ENCODE results near the gene PIN1.
A peak's percentile ranks its signal among the peaks of the same experiment; 100 is the strongest.
"Not testable (repeated sequence)": the region's sequence is repeated elsewhere in the genome, so short reads cannot be mapped to it uniquely, and the experiment has no call there.

The PIN1 gene

DNA sequence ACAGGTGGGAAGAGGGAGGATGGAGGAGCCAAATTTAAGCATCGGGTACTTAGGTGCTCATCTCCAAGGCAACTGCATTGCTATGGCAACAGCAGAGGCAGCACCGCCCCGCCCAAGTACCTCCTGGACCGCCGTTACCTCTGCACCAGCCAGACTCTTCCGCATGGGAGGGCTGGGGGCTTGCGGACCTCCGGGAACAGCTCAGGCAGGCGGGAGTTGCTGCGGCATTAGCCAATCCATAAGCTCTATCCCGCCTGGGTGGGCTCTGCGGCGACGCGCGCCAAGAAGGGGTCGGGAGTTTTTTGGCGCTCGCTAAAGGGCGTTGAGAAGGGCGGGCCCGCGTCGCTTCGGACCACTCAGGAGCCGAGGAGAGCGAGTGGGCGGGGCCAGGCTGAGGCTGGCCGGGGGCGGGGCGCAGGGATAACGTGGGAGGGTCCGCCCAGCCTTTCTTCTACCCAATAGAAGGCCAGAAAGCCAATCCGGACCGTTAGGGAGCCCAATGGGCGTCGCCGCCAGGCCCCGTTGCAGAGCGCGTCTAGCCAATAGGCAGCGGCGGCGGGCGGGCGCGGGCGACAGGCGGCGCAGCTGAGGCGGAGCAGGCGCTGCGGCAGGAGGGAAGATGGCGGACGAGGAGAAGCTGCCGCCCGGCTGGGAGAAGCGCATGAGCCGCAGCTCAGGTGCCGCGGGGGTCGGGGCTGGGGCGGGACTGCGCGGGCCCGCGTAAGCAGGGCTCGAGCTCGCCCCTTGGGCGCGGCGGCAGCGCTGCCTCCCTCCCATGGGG, at the start of gene PIN1:
Gene PIN1 (plus strand): TSS at position 593 of the 781 bp plus-strand sequence. CDS start 27 bp downstream, at position 620.
- peak; percentile 99 for DNase-seq

DNA sequence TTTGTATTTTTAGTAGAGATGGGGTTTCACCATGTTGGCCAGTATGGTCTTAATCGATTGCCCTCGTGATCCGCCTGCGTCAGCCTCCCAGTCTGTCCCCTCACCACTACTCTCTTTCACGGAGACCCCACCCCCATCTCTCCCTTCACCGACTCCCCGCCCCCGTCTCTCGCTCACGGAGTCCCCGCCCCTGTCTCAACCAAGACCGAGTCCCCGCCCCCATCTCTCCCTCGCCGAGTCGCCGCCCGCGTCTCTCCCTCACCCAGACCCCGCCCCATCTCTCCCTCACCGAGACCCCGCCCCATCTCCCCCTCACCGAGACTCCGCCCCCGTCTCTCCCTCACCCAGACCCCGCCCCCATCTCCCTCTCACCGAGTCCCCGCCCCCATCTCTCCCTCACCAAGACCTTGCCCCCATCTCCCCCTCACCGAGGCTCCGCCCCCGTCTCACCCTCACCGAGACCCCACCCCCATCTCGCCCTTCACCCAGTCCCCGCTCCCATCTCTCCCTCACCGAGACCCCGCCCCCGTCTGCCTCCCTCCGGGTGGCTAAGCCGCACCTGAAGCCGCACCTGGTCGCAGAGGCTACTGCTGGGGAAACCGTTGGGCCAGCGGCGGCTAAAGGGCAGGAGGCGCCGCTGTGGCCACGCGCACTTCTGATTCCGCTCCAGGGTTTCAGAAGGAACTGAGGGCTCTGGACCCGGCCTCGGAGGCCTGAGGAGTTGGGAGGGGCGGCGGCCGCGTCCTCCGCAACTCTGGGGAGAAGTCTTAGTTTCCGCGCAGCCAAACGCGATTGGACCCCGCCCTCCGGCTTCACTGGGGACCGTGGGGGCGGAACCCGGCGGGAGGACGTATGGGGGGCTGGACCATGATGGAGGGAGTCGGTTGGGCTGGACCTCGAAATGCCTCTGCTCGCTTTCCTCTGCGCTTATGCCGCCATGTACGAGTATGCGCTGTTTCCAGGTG, 49.5 kb upstream of the PIN1 start:
- DNase-seq: peak; percentile 91 to 96

DNA sequence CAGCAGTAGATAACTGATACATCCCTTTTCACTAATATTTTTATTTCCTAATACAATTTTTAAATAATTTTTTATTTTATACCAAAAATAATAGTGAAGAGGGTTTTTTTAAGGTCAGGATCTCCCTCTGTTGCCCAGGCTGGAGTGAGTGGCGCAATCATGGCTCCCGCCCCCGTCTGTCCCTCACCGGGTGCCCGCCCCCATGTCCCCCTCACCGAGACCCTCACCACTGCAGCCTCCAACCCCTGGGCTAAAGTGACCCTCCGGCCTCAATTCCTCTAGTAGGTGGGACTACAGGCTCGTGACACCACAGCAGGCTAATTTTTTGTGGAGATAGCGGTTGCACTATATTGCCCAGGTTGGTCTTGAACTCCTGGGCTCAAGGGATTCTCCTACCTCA, 48.8 kb upstream of the PIN1 start:
- DNase-seq: no peak

DNA sequence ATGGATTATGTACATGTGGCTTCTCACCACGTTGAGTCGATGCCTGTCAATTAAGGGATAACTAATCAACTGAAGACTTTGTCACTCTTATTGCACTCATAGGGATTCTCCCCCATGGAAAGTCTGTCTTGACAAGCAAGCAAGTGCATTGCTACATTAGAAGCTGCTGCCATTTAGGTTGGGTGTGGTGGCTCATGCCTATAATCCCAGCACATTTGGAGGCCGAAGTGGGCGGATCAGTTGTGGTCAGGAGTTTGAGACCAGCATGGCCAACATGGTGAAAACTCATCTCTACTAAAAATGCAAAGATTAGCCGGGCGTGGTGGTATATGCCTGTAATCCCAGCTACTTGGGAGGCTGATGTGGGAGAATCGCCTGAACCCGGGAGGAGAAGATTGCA, 48.3 kb upstream of the PIN1 start:
- no peak for DNase-seq

DNA sequence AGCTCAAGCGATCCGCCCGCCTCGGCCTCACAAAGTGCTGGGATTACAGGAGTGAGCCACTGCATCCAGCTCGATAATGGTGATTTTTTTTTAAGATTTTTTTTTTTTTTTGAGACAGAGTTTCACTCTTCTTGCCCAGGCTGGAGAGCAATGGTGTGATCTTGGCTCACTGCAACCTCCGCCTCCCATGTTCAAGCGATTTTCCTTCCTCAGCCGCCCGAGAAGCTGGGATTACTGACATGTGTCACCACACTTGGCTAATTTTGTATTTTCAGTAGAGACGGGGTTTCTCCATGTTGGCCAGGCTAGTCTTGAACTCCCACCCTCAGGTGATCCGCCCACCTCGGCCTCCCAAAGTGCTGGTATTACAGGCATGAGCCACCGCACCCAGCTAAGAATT, 46.5 kb upstream of the PIN1 start:
- DNase-seq: not testable (repeated sequence)

DNA sequence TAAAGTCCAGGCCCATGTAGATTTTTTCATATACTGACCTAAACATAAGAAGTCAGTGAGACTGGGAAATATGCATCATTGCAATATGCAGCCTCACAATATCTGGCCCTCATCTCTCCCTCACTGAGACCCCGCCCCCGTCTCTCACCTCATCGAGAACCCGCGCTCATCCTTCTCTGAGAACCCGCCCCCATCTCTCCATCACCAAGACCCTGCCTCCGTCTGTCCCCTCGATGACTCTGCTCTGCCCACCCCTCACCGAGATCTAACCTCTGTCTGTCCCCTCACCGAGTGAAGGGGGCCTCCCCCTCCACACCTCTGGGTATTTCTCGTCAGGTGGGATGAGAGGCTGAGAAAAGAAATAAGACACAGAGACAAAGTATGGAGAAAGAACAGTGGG, 46.1 kb upstream of the PIN1 start:
- no peak for DNase-seq

DNA sequence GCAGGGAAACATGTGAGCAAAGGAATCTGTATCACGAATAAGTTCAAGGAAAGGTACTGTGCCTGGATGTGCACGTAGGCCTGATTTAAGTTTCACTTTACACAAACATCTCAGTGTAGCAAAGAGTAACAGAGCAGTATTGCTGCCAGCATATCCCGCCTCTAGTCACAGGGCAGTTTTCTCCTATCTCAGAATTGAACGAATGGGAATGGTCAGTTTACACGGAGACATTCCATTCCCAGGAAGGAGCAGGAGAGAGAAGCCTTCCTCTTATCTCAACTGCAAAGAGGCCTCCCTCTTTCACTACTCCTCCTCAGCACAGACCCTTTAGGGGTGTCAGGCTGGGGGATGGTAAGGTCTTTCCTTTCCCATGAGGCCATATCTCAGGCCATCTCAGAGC, 45.5 kb upstream of the PIN1 start:
- not testable (repeated sequence) for DNase-seq

DNA sequence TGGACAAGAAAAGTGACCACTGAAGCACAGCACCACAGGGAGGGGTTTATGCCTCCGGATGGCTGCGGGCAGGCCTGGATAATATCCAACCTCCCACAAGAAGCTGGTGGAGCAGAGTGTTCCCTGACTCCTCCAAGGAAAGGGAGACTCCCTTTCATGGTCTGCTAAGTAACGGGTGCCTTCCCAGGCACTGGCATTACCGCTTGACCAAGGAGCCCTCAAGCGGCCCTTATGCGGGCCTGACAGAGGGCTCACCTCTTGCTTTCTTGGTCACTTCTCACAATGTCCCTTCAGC, 44.1 kb upstream of the PIN1 start:
- not testable (repeated sequence) for DNase-seq

DNA sequence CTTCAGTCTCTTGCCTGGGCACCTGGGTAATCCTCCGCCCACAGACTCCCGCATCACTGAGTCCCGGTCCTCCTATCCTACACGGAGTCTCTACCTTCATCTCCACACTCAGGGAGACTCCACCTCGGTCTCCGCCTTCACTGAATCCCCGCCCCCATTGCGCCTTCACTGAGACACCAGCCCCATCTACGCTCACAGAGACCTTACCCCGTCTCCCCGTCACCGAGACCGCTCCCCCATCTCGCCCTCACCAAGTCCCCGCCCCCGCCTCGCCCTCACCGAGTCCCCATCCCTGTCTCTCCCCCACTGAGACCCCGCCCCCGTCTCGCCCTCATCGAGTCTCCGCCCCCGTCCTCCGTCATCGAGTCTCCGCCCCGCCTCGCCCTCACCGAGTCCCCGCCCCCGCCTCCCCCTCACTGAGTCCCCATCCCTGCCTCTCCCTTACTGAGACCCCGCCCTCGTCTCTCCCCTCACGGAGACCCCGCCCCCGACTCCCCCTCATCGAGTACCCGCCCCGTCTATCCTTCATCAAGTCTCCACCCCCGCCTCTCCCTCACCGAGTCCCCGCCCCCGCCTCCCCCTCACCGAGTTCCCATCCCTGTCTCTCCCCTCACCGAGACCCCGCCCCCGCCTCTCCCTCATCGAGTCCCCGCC, 43.4 kb upstream of the PIN1 start:
- peak; percentile 82 to 94 for DNase-seq

DNA sequence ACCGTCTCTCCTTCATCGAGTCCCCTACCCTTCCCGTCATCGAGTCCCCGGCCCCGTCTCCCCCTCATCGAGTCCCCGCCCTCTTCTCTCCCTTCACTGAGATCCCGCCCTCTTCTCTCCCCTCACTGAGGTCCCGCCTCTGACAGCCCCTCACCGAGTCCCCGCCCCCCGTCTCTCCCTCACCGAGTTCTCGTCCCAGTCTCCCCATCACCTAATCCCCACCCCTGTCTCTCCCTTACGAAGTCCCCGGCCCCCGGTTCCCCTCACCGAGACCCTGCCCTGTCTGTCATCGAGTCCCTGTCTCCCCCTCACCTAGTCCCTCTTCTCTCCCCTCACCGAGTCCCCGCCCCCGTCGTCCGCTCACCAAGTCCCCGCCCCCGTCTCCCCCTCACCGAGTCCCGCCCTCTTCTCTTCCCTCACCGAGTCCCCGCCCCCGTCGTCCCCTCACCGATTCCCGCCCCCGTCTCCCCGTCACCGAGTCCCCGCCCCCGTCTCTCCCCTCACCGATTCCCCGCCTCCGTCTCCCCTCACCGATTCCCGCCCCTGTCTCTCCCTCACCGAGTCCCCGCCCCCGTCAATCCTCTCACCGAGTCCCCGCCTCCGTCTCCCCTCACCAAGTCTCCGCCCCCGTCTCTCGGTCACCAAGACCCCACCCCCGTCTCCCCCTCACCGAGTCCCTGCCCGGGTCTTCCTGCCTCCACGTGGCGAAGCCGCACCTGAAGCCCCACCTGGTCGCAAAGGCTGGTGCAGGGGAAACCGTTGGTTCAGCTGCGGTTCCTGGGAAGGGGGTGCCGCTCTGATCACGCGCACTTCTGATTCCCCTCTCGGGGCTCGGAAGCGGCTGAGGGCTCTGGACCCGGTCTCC, 42.7 kb upstream of the PIN1 start:
- peak; percentile 89 to 92 for DNase-seq

DNA sequence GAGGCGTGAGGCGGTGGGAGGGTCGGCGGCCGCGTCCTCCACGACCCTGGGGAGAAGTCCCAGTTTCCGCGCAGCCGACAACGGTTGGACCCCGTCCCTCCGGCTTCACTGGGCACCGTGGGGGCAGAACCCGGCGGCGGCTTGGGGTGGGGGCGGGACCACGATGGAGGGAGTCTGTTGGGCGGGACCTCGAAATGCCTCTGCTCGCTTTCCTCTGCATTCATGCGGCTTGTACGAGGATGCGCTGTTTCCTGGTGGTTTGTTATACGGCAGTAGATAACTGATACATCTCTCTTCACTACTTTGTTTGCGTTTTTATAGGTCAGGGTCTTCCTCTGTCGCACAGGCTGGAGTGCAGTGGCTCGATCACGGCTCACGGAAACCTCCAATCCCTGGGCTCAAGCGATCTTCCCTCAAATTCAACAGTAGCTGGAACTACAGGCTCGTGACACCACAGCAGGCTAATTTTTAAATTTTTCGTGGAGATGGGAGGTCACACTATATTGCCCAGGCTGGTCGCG, 42.0 kb upstream of the PIN1 start:
- peak; percentile 32 to 42 for DNase-seq

DNA sequence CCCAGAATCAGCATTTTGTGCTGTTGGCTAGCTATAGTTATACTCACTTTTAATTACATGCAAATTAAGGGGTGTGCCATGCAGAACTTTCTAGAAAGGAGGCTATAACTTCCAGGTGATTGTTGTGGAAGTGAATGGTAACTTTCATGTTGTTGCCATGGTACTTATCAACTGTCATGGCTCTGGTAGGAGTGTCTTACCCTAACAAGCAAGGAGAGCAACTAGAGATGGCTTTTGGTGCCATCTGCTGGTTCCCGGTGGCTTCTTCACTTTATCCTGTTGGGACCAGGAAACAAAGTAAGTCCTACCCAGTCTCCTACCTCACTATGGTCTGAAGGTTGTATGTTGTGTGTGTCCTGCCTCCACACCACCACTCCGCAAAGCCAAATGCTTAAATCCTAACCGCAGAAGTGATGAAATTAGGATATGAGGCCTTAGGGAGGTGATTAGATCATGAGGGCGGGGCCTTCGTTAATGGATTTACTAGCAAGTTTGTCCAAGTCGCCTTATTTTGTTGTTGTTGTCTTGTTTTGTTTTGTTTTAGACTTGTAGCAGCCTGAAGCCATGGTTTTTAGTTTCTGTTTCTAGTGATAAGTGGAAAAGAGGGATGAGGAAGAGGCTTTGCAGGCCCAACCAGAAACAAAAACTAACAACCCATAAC, 38.9 kb upstream of the PIN1 start:
- peak; percentile 85 to 94 for DNase-seq

DNA sequence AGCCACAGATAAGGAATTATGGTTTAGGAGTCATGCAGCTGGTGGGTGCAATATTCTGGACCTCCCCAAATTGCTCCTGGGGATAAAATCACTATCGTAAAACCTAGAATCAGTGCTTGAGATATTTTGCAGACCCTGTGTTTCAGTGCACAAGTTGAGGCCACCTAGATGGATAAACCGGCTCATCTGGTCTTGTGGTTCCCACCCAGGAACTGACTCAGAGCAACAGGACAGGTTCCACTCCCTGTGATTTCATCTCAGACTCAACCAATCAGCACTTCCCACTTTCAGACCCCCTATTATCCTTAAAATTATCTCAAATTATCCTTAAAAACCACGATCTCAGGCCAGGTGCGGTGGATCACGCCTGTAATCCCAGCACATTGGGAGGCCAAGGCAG, 37.2 kb upstream of the PIN1 start:
- no peak for DNase-seq

DNA sequence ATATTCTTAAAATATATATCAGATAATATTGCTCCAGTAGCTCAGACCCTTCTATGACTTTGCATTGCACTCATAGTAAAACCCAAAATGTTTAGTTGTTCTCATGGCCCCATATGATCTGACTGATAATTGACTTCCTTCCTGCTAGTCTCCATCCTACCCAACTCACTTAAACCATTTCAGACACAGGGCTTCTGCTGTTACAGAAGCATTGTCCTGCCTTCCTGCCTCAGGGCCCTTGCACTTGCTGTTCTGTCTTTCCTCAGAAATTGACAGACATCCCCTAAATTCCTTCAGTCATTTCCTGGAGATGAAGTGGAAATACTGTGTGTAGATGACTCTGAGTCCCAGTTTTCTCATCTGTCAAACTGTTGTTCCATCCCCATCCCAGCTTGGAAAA, 36.0 kb upstream of the PIN1 start:
- DNase-seq: no peak

DNA sequence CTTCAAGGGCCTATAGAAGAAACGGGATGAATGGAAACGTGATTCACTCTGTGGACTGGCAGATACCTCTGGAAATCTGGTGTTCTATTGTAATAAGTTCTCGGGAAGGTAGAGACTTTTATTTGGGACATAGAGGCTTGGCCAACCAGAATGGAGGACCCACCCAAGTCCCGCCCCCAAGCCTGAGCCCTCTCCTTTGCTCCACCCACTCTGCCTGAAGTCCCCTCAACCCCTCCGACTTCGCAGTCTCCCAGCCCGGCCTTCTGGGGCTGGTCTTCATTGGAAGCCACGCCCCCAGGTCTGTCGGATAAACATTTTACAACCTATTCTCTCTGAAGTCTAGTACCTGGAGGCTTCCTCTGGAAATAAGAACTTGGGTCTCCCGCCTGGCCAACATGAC, 33.1 kb upstream of the PIN1 start:
- DNase-seq: no peak

DNA sequence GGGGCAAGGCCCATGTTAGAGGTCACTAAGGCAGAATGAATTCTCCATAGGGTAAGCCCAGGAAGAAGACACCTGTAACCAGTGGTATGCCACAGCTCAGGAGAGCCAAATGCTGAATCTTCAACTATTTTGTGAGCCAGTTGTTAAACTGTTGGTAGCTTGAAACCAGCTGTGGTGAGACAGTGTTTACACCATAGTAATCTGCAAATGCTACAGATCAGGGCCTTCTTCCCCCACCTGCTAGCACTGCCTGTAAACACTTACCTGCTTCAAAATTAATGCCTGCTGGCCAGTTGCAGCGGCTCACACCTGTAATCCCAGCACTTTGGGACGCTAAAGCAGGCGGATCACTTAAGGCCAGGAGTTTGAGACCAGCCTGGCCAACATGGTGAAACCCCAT, 28.3 kb upstream of the PIN1 start:
- no peak for DNase-seq

DNA sequence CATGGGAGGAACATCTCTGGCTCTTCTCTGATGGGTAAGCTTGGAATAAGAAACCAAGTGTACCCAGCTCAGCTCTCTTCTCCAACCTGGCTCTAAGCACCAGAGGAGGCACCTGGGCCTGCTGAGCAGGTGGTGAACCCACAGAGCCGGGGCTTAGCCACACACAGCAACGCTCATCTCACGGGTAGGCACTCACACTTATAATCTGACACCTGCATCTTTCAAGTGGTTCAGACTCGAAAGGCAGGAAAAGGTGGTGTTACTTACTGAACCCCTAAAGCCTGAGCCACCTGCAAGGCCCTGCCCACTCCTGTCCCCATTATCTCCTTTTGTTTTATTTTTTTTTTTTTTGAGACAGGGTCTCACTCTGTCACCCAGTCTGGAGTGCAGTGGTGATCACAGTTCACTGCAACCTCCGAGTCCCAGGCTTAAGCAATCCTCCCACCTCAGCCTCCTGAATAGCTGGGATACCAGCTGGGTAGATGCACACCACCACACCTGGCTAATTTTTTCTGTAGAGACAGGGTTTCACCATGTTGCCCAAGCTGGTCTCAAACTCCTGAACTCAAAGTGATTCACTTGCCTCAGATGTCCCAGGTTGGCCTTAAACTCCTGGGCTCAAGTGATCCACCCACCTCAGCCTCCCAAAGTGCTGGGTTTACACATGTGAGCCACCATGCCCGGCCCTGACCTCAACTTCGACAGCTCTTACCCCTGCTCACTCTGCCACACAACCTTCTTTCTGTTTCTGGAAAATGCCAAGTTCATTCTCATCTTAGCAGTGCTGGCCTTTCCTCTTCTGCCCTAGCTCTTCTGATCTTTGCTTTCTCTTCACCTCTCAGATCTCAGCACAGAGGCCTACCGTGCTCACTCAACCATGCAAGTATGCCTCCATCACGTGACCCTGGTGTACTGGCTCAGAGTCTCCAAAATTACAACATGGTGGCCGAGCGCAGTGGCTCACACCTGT, 26.0 kb upstream of the PIN1 start:
- no peak for DNase-seq

DNA sequence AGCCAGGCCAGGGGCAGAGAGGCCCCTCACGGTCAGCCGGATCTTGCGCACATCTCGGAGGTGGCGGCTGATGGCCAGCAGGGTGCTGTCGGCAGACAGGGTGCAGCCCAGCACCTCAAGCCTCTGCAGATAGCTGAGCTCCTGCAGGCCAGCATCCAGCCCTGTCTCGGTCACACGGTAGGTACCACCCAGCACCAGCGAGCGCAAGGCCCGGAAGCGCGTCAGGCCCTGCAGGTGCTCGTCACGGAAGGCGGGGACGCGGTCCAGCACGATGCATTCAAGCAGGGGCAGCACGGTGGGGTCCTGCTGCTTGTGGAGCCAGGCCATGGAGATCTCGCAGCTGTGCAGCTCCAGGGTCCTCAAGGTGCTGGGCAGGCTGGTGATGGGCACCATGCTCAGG, 24.0 kb upstream of the PIN1 start:
- DNase-seq: no peak

DNA sequence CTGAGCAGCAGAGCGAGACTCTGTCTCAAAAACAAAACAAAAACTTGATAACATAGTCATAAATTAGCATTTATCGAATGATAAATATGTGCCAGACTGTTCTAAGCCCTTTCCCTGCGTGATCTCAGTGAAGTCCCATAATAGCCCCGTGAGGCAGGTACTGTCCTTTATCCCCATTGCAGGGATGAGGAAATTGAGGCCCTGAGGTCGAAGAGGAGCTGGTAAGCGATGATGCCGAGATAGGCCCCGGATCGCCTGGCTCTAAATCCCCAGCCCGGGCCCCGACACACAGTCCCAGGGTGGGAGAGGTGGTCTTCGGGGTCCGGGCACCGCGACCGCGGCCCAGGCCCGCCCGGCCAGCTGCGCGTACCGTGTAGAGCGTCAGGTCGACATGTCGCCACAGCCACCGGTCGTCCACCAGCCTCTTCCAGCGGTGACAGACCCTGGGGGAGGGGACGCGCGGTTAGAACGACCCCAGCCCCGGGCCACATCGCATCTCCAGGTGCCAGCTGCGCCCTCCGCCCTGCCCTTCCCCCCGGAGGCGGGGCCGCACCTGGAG, 16.9 kb upstream of the PIN1 start:
- no peak for DNase-seq

Data from inflammatory macrophage treated with lipopolysaccharide for 1 hour (primary cell).